ENCODE data around the gene LAMTOR1. TPM values are rescaled to one million over a fixed set of nuclear protein-coding genes. Genes with fewer than 3 reads are reported as not detected.

Gene LAMTOR1
- total RNA-seq, 1 experiment from 2014 or later, result 160 TPM

GRCh38 chr11:72091292-72091691 lies 11.8 kb downstream of the LAMTOR1 start:
- POLR2A ChIA-PET (ENCODE audit: unreplicated experiment), result no interaction called here

GRCh38 chr11:72088076-72088808 lies 14.9 kb downstream of the LAMTOR1 start:
- H3K27ac ChIP-seq (ENCODE audit: low read length), result no peak overlapping the region
- BruUV-seq (replicated peaks), result no TSS peak
- no peaks in the 10 kb centered on the region for H3F3A ChIP-seq (ENCODE audit: low read length, unreplicated experiment)
- no peak overlapping the region for H2AFZ ChIP-seq (ENCODE audit: low read length)
- intact Hi-C loops (cut with micrococcal nuclease), result no loop called here
- H3K36me3 ChIP-seq (ENCODE audit: low read depth, low read length), result peaks cover 5% of the 10 kb centered on the region; the same call in 1 of the 2 replicates
- H3K79me2 ChIP-seq (ENCODE audit: low read length), result no peaks in the 10 kb centered on the region
- CTCF ChIA-PET, result no interaction called here
- no peak for ATAC-seq
- no peaks in the 10 kb centered on the region for H3K9me2 ChIP-seq (replicated peaks; ENCODE audit: low read length)
- H3K9me3 ChIP-seq (ENCODE audit: low read length), result no peaks in the 10 kb centered on the region
- no peak overlapping the region for H3K4me2 ChIP-seq (ENCODE audit: low read length)
- no peaks in the 10 kb centered on the region for H3K4me1 ChIP-seq (ENCODE audit: insufficient read depth, low read length)
- H3K27me3 ChIP-seq (ENCODE audit: low read length), result no peaks in the 10 kb centered on the region
- POLR2A ChIA-PET (ENCODE audit: unreplicated experiment), result no interaction called here
- H3K9ac ChIP-seq (ENCODE audit: low read length), result no peak overlapping the region
- DNase-seq, result no peak
- H4K20me1 ChIP-seq (ENCODE audit: low read length), result no peaks in the 10 kb centered on the region
- TF ChIP-seq EZH2phosphoT487 (IDR thresholded peaks at IDR 0.05; ENCODE audit: borderline replicate concordance, low read length), result no peak
- TF ChIP-seq CTCF (conservative IDR thresholded peaks at IDR 0.05; ENCODE audit: low read depth, low read length), result no peak
- TF ChIP-seq EZH2 (IDR thresholded peaks at IDR 0.05; ENCODE audit: low read length, unreplicated experiment), result no peak
- no peak overlapping the region for H3K4me3 ChIP-seq (ENCODE audit: low read length)

More at GRCh38 chr11:72091292-72091691, 11.8 kb downstream of the LAMTOR1 start:
- H3K79me2 ChIP-seq (ENCODE audit: low read length), result no peaks in the 10 kb centered on the region
- no peak overlapping the region for H3K4me3 ChIP-seq (ENCODE audit: low read length)
- no peaks in the 10 kb centered on the region for H3K27me3 ChIP-seq (ENCODE audit: low read length)
- BruUV-seq (replicated peaks), result no TSS peak
- no peak overlapping the region for H3K4me2 ChIP-seq (ENCODE audit: low read length)
- intact Hi-C loops (cut with micrococcal nuclease), result loop anchor here (1.0 kb wide), 1 partner anchor 66 kb away; no protein-coding TSS in a partner anchor
- no peak overlapping the region for H3K9ac ChIP-seq (ENCODE audit: low read length)
- no peak overlapping the region for H2AFZ ChIP-seq (ENCODE audit: low read length)
- H4K20me1 ChIP-seq (ENCODE audit: low read length), result no peaks in the 10 kb centered on the region
- H3K27ac ChIP-seq (ENCODE audit: low read length), result no peak overlapping the region
- H3K36me3 ChIP-seq (ENCODE audit: low read depth, low read length), result peaks cover 12% of the 10 kb centered on the region; the same call in 1 of the 2 replicates
- H3K9me2 ChIP-seq (replicated peaks; ENCODE audit: low read length), result no peaks in the 10 kb centered on the region
- peak; percentile 80 for DNase-seq
- no peaks in the 10 kb centered on the region for H3K4me1 ChIP-seq (ENCODE audit: insufficient read depth, low read length)
- CTCF ChIA-PET, result interaction anchor here (0.6 to 1.8 kb wide), 4 partner anchors 9 to 66 kb away, joined by 4 to 23 read pairs (median 7); no protein-coding TSS in a partner anchor
- no peaks in the 10 kb centered on the region for H3K9me3 ChIP-seq (ENCODE audit: low read length)
- peak; percentile 90 for ATAC-seq
- TF ChIP-seq EZH2 (IDR thresholded peaks at IDR 0.05; ENCODE audit: low read length, unreplicated experiment) (no peak), CTCF (conservative IDR thresholded peaks at IDR 0.05; ENCODE audit: low read depth, low read length) (peak; percentile 93)
- H3F3A ChIP-seq (ENCODE audit: low read length, unreplicated experiment), result no peaks in the 10 kb centered on the region
